ENCODE data around the gene TMEM167A. TPM values are rescaled to one million over a fixed set of nuclear protein-coding genes. Genes with fewer than 3 reads are reported as not detected.

The TMEM167A gene
- polyA plus RNA-seq, 1 experiment, result 149 TPM

- H3K9me3 ChIP-seq (ENCODE audit: control insufficient read depth, insufficient read depth, low read length), result no peaks in the 10 kb centered on the region
- no peak overlapping the region for H3K4me3 ChIP-seq (ENCODE audit: low read depth, low read length)
- DNase-seq (ENCODE audit: low read depth, low spot score), result no peak
- no peak for TF ChIP-seq CTCF (IDR thresholded peaks at IDR 0.05; ENCODE audit: low read depth, low read length)
- no peak overlapping the region for H3K27ac ChIP-seq (ENCODE audit: low read depth, low read length)
- H3K27me3 ChIP-seq (ENCODE audit: control insufficient read depth, insufficient read depth, low read length), result no peaks in the 10 kb centered on the region
- CTCF ChIA-PET, result interaction anchor here (0.9 to 1.2 kb wide), 2 partner anchors 424 to 515 kb away, joined by 3 read pairs; no protein-coding TSS in a partner anchor
- POLR2A ChIA-PET, result no interaction called here
These were observed 27.8 kb downstream of the TMEM167A start for GRCh38 chr5:83049370-83049885.

- Histone ChIP-seq H3K9me3 (ENCODE audit: control insufficient read depth, insufficient read depth, low read length) (no peaks in the 10 kb centered on the region), H3K27ac (ENCODE audit: low read depth, low read length) (no peak overlapping the region), H3K27me3 (ENCODE audit: control insufficient read depth, insufficient read depth, low read length) (no peaks in the 10 kb centered on the region), H3K4me3 (ENCODE audit: low read depth, low read length) (no peak overlapping the region)
- CTCF ChIA-PET, result interaction anchor here (0.9 to 1.2 kb wide), 2 partner anchors 425 to 516 kb away, joined by 3 read pairs; no protein-coding TSS in a partner anchor
- no peak for TF ChIP-seq CTCF (IDR thresholded peaks at IDR 0.05; ENCODE audit: low read depth, low read length)
- no peak for DNase-seq (ENCODE audit: low read depth, low spot score)
- POLR2A ChIA-PET, result no interaction called here
These were observed 28.4 kb downstream of the TMEM167A start for GRCh38 chr5:83048811-83049210.

- Histone ChIP-seq H3K27me3 (ENCODE audit: control insufficient read depth, insufficient read depth, low read length) (no peaks in the 10 kb centered on the region), H3K4me3 (ENCODE audit: low read depth, low read length) (no peak overlapping the region), H3K9me3 (ENCODE audit: control insufficient read depth, insufficient read depth, low read length) (no peaks in the 10 kb centered on the region), H3K27ac (ENCODE audit: low read depth, low read length) (no peak overlapping the region)
- no peak for DNase-seq (ENCODE audit: low read depth, low spot score)
- ChIA-PET POLR2A (no interaction called here), CTCF (interaction anchor here (1.2 kb wide), 1 partner anchor 517 kb away, joined by 3 read pairs; no protein-coding TSS in a partner anchor)
- no peak for TF ChIP-seq CTCF (IDR thresholded peaks at IDR 0.05; ENCODE audit: low read depth, low read length)
These were observed 28.9 kb downstream of the TMEM167A start for GRCh38 chr5:83048277-83048676.

- CTCF ChIA-PET, result no interaction called here
- no peak for TF ChIP-seq CTCF (IDR thresholded peaks at IDR 0.05; ENCODE audit: low read depth, low read length)
These were observed 32.3 kb downstream of the TMEM167A start for GRCh38 chr5:83044926-83045325.

GRCh38 chr5:83042507-83042906 lies 34.7 kb downstream of the TMEM167A start:
- no peak overlapping the region for H3K4me3 ChIP-seq (ENCODE audit: low read depth, low read length)
- H3K27me3 ChIP-seq (ENCODE audit: control insufficient read depth, insufficient read depth, low read length), result no peaks in the 10 kb centered on the region
- no peak for DNase-seq (ENCODE audit: low read depth, low spot score)
- TF ChIP-seq CTCF (IDR thresholded peaks at IDR 0.05; ENCODE audit: low read depth, low read length), result no peak
- POLR2A ChIA-PET, result no interaction called here
- CTCF ChIA-PET, result interaction anchor here (1.5 kb wide), 1 partner anchor 8 kb away, joined by 3 read pairs; no protein-coding TSS in a partner anchor
- no peaks in the 10 kb centered on the region for H3K9me3 ChIP-seq (ENCODE audit: control insufficient read depth, insufficient read depth, low read length)
- no peak overlapping the region for H3K27ac ChIP-seq (ENCODE audit: low read depth, low read length)

More at GRCh38 chr5:83044926-83045325, 32.3 kb downstream of the TMEM167A start:
- POLR2A ChIA-PET, result no interaction called here
- H3K9me3 ChIP-seq (ENCODE audit: control insufficient read depth, insufficient read depth, low read length), result no peaks in the 10 kb centered on the region
- no peak overlapping the region for H3K4me3 ChIP-seq (ENCODE audit: low read depth, low read length)
- H3K27me3 ChIP-seq (ENCODE audit: control insufficient read depth, insufficient read depth, low read length), result no peaks in the 10 kb centered on the region
- no peak for DNase-seq (ENCODE audit: low read depth, low spot score)
- H3K27ac ChIP-seq (ENCODE audit: low read depth, low read length), result no peak overlapping the region

Measured in AG04450 (cell line).